Activated CD4-positive, alpha-beta T cell treated with anti-CD3 and anti-CD28 coated beads, Interleukin-2, Interleukin-6, amounts not matched to agents 100 ng/mL and 50 ng/mL, durations not matched to agents 16 hours and 8 hours (primary cell): ENCODE results near the gene PIK3AP1.
A peak's percentile ranks its signal among the peaks of the same experiment; 100 is the strongest.

Experiments
- DNase-seq: peaks from one replicate; pipeline ENCODE4 v3.0.0-alpha.2; 2020

PIK3AP1 gene

DNA sequence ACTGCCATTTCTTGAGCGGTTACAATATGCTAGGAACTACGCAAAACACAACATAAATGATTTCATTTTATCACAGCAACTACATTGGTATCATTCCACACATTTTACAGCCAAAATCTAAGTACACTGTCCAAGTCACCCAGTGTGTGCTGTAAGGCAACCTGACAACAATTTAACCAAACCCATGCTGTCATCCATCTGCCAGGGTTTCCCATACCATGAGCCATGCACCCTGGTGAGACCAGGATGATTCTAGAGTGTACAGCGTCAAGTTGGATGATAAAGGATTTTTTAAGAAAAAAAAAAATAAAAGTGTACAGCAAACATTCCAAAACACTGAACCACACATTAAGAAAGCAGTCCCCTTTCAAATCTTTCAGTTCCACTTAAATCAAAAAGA lies 52.9 kb downstream of the PIK3AP1 start:
- no peak for DNase-seq

- no peak for DNase-seq
Measured at GRCh38 chr10:96666741-96667140, 53.6 kb downstream of the PIK3AP1 start.

- DNase-seq, result no peak
Measured at GRCh38 chr10:96665306-96665705, 55.0 kb downstream of the PIK3AP1 start.

DNA sequence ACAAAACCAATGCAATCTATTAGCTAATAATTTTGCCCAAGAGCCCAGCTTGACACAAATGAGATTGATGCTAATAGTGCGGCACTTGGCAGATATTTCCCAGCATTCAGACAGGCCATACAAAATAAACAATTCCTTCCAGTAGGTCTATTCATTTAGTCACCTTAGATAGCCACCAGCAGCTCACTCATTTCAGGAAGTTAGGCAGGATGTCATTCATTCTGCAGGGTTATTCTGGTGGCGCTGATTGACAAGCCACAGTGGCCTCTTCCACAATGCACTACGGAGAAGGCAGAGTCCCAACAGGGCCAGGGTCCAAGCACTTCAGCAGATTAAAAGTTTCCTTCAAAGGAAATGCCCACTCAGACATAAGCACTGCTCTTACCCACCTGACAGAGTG lies 55.8 kb downstream of the PIK3AP1 start:
- peak; percentile 59 for DNase-seq

GRCh38 chr10:96663797-96664196 lies 56.5 kb downstream of the PIK3AP1 start:
- DNase-seq, result no peak

DNA sequence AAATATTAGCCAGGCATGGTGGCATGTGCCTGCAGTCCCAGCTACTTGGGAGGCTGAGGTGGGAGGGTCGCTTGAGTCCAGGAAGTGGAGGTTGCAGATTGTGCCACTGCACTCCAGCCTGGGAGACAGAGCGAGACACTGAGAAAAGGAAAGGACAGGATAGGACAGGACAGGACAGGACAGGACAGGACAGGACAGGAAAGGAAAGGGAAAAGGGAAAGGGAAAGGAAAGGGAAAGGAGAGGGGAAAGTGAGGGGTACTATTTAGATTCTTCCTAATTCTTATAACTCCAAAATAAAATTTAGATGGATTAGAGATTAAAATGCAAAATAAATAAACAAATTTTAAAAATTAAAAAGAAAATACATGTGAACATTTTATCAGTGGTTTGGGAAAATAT lies 58.7 kb downstream of the PIK3AP1 start:
- no peak for DNase-seq

GRCh38 chr10:96660297-96660696 lies 60.0 kb downstream of the PIK3AP1 start:
- DNase-seq, result no peak

DNA sequence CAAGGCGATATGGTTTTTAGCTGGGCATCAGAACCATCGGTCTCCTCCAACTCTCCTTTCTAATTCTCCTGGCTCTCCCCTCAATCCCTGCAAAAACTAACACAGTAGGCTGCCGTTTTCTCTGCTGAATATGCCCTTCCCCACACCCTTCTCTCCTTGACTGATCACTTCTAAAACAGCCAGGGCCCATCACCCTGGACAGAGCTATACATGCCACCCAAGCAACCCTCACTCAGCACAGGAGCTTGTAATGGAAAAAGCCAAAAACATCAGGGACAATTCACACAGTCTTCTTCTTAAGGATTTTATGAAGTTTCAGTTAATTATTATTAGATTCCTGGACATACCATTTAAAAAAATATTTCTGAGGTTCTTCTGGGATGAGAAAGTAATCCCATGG lies 61.5 kb downstream of the PIK3AP1 start:
- no peak for DNase-seq

GRCh38 chr10:96657385-96657784 lies 62.9 kb downstream of the PIK3AP1 start:
- no peak for DNase-seq

- DNase-seq, result no peak
Measured at GRCh38 chr10:96656839-96657238, 63.5 kb downstream of the PIK3AP1 start.

GRCh38 chr10:96656198-96656577 lies 64.1 kb downstream of the PIK3AP1 start:
- no peak for DNase-seq

DNA sequence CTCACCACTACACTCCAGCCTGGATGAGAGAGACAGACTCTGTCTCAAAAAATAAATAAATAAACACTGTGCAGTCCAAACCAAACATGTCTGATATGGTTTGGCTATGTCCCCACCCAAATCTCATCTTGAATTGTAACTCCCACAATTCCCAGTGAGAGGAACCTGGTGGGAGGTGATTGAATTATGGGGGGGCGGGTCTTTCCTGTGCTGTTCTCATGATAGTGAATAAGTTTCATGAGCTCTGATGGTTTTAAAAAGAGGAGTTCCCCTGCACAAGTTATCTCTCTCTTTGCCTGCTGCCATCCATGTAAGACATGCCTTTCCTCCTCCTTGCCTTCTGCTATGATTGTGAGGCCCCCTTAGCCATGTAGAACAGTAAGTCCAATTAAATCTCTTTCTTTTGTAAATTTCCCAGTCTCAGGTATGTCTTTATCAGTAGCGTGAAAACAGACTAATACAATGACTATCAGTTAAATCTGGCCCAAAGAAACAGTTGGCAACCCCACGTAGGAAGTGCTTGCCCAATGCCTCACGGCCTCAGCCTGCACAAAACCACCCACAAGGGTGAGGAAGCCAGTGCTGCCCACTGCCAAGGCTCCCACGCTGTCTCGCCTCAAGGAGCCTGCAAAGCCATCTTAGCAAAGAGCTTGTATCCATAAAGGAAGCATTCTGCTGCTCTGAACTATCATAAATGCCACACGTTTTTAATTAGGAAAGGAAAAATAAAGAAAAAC lies 64.7 kb downstream of the PIK3AP1 start:
- no peak for DNase-seq

DNA sequence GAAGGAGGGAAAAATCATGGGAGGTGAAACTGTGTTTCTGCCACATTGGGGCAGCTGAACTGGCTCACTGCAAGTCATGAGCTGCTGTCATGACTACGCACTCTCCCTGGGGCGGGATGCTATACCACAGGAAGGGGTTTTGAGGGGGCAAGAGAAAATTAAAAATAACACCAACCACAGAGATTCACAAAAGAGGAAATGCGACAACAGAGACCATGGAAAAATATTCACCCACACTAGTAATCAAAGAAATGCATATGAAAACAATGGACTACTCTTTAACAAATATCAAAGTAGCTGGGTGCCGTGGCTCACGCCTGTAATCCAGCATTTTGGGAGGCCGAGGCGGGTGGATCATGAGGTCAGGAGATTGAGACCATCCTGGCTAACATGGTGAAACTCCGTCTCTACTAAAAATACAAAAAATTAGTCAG lies 68.3 kb downstream of the PIK3AP1 start:
- DNase-seq, result peak; percentile 33

GRCh38 chr10:96650958-96651357 lies 69.4 kb downstream of the PIK3AP1 start:
- no peak for DNase-seq

DNA sequence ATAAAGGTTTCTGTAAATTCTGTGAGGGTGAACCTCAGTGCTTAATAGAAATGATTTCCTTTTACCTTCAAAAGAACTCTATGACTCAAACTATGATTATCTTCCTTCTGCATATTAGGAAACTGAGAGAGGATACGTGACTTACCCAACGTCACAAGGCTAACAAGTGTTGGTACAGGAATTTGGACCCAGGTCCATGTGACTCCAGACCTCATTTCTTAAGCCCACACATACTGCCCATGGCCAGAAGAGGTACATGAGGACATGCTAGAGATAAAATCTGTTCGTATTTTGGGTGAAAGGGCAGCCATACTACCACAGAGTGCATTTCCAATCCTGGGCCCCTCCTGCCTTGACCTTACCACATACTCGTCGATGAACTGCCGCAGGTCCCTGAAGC lies 72.0 kb downstream of the PIK3AP1 start:
- DNase-seq, result no peak

GRCh38 chr10:96647466-96647865 lies 72.8 kb downstream of the PIK3AP1 start:
- no peak for DNase-seq

DNA sequence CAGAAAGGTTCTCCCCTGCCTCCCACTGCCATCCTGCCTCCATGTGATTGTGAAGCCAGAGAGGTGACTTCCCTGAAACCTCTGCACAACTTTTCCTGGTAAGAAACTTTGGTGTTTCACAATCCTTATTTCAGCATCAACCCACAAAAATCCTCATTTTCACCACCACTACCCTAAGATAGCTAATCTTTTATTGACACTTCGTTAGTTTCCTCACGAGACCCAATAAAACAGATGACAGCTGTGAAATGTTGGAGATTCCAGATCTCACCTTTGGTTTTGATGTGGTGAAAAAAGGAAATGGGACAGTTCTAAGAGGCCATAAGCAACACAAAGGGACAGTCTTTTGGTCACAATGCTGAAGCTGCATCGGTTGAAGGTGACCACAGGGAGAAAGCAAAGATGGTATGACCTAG lies 73.6 kb downstream of the PIK3AP1 start:
- DNase-seq, result no peak

- no peak for DNase-seq
Measured at GRCh38 chr10:96646301-96646700, 74.0 kb downstream of the PIK3AP1 start.

GRCh38 chr10:96645191-96645721 lies 75.1 kb downstream of the PIK3AP1 start:
- no peak for DNase-seq

DNA sequence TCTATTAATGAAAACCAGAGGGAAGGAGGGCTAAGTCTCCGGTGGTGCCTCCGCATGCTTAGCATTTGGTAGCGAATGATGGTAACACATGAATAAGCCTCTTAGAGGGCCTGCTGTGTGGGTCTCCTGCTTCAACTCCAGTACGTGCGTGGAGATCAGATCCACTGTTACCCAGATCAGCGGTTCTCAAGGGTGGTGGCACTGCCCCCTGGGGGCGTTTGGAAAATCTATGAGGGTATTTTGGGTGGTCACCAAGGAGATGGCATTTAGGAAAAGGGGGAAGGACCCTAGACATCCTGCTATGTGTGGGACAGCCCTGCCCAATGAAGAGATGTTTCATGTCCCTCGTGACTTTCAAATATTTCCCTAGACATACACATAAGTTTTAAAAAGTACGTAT lies 76.4 kb downstream of the PIK3AP1 start:
- no peak for DNase-seq

DNA sequence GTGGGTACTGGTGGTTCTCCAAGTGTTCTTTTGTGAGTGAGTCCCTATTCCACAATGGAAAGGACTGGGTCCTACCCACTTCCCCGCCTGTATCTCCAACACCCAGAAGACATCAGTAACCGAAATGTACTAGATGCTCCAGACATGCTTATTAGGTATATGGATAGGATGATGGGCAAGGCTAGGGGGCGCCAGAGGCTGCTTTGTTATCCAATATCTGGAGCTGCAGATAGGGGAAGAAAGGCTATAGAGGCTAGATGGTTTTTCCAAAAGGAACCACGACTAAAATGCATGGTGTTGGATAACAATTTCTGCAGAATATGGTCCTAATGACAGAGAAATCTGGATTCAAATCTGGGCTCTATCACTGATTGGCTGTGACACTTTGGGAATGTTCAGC lies 77.3 kb downstream of the PIK3AP1 start:
- DNase-seq, result peak; percentile 72

GRCh38 chr10:96642530-96642929 lies 77.8 kb downstream of the PIK3AP1 start:
- no peak for DNase-seq

DNA sequence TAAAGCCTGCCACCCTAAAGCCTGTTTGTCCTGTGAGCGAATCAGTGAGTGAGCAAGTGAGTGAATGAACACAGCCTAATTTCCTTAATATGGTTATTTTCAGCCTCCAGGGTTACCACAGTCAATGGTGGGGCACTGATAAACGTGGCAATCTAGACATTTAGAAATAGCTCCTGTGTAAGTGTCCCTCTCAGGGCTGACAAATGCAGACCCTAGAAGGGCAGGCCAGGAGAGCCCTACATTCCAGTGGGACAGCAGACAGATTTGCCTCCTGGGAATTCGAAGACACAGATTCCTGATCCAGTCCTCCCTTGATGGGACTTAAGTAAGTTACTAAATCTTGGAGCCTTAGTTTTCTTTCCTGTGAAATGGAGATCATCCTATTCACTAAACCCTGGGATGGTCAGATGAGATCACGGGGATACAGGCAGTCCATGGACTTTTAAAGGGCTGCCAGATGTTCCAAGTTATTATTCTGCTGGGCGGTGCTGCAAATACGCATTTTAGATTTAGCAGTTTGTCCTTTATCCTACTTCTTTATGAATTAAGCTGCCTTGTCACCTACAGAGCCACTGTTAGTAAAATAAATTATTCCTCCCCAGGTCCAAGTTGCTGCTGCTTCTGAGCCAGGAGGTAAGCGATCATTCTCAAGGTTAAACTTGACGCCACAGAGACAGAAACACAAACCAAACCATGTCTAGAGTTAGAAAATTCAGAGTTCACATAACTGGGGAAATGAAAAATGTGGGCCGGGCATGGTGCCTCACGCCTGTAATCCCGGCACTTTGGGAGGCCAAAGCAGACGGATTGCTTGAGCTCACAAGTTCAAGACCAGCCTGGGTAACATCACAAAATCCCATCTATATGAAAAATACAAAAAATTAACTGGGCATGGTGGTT lies 78.7 kb downstream of the PIK3AP1 start:
- no peak for DNase-seq

GRCh38 chr10:96639899-96640298 lies 80.4 kb downstream of the PIK3AP1 start:
- DNase-seq, result no peak
